ENCODE results near the gene PLS3. TPM values are rescaled to one million over a fixed set of nuclear protein-coding genes. Genes with fewer than 3 reads are reported as not detected.

PLS3 gene
- total and polyA plus RNA-seq, 2 of the 13 experiments (the other 11 are each of a cell fraction or from before 2014, with no cell fraction given), result 55.7 to 99.9 TPM

GRCh38 chrX:115694028-115694427 is 133.1 kb downstream of the PLS3 start:
- intact Hi-C loops (cut with micrococcal nuclease; ENCODE audit: unreplicated experiment), result no loop called here
- no peak for DNase-seq (ENCODE audit: low spot score)
- H3K36me3 ChIP-seq (replicated peaks in 1 of 2; ENCODE audit: control insufficient read depth in 1 of 2, insufficient read depth in 2 of 2, low read length in 2 of 2), result no peaks in the 10 kb centered on the region
- H3K9me3 ChIP-seq (ENCODE audit: low read length), result no peaks in the 10 kb centered on the region
- H4K20me1 ChIP-seq (ENCODE audit: insufficient read depth, low read length), result no peaks in the 10 kb centered on the region
- TF ChIP-seq ZNF180 (CRISPR knock-in tag; IDR thresholded peaks at IDR 0.05; ENCODE audit: borderline replicate concordance, low read depth) (no peak), KDM5B (CRISPR knock-in tag; IDR thresholded peaks at IDR 0.05; ENCODE audit: borderline replicate concordance) (no peak), KLF13 (CRISPR knock-in tag; IDR thresholded peaks at IDR 0.05) (no peak), REXO4 (CRISPR knock-in tag; IDR thresholded peaks at IDR 0.05; ENCODE audit: borderline replicate concordance) (no peak), ZSCAN12 (CRISPR knock-in tag; IDR thresholded peaks at IDR 0.05) (no peak)
- TF ChIP-seq, protein P1, sequence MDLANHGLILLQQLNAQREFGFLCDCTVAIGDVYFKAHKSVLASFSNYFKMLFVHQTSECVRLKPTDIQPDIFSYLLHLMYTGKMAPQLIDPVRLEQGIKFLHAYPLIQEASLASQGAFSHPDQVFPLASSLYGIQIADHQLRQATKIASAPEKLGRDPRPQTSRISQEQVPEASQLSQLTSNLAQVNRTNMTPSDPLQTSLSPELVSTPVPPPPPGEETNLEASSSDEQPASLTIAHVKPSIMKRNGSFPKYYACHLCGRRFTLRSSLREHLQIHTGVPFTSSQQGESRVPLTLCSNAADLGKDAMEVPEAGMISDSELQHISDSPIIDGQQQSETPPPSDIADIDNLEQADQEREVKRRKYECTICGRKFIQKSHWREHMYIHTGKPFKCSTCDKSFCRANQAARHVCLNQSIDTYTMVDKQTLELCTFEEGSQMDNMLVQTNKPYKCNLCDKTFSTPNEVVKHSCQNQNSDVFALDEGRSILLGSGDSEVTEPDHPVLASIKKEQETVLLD (CRISPR knock-in tag; IDR thresholded peaks at IDR 0.05; ENCODE audit: low read depth), result no peak
- TF ChIP-seq, protein P2, sequence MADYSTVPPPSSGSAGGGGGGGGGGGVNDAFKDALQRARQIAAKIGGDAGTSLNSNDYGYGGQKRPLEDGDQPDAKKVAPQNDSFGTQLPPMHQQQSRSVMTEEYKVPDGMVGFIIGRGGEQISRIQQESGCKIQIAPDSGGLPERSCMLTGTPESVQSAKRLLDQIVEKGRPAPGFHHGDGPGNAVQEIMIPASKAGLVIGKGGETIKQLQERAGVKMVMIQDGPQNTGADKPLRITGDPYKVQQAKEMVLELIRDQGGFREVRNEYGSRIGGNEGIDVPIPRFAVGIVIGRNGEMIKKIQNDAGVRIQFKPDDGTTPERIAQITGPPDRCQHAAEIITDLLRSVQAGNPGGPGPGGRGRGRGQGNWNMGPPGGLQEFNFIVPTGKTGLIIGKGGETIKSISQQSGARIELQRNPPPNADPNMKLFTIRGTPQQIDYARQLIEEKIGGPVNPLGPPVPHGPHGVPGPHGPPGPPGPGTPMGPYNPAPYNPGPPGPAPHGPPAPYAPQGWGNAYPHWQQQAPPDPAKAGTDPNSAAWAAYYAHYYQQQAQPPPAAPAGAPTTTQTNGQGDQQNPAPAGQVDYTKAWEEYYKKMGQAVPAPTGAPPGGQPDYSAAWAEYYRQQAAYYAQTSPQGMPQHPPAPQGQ (CRISPR knock-in tag; IDR thresholded peaks at IDR 0.05; ENCODE audit: borderline replicate concordance), result no peak
- H3K27ac ChIP-seq (ENCODE audit: extremely low read length, insufficient read depth, low read length), result no peak overlapping the region
- no peak for ATAC-seq
- H3K4me1 ChIP-seq (ENCODE audit: insufficient read depth, low read length), result no peaks in the 10 kb centered on the region
- H3K4me2 ChIP-seq (ENCODE audit: low read depth, low read length), result no peak overlapping the region
- no peaks in the 10 kb centered on the region; a peak in 1 of 5 replicates for H3K27me3 ChIP-seq (ENCODE audit: control insufficient read depth in 1 of 2, insufficient read depth in 2 of 2, low read length in 2 of 2)
- no TSS peak for BruUV-seq (replicated peaks)
- H2AFZ ChIP-seq (ENCODE audit: low read length), result no peak overlapping the region
- no peak overlapping the region for H3K4me3 ChIP-seq (replicated peaks in 1 of 3; ENCODE audit: insufficient read depth in 1 of 3, low read depth in 2 of 3, low read length in 3 of 3)
- 0% methylated on average over 6 of the region's 6 CpGs for WGBS (ENCODE audit: low lambda C conversion rate)
- in situ Hi-C loops (cut with HindIII; ENCODE audit: extremely low pct_ligation_motif_present, low pct_unique_long_range_greater_than_20kb), result no loop called here
- CTCF ChIA-PET (ENCODE audit: low intra/inter-chr PET ratio, low total read pairs), result no interaction called here
- H3K9ac ChIP-seq (ENCODE audit: insufficient read depth, low read depth, low read length), result no peak overlapping the region
- no peaks in the 10 kb centered on the region for H3K79me2 ChIP-seq (ENCODE audit: insufficient read depth, low read length)
- POLR2A ChIA-PET, result no interaction called here
- FAIRE-seq, result no peak
